ENCODE results near the gene C1orf115.
"Not testable (repeated sequence)": the region's sequence is repeated elsewhere in the genome, so short reads cannot be mapped to it uniquely, and the experiment has no call there.

C1orf115 gene

DNA sequence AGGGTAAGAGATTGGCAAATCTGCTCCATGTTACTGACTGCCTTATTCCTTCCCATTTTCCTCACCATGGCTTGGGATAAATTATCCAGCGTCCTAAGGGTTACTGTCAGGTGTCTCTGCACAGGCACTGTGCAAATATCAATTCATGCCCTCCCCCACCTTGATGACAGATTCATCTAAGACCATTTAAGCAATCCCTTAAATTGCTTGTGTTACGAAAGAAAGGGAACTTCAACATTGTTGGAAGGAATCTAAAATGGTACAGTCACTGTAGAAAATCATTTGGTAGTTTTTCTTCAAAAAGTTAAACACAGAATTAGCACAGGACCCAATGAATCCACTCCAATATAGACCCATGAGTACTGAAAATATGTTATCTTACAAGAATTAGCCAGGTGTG is 40.3 kb downstream of the C1orf115 start:
- no peak for DNase-seq

DNA sequence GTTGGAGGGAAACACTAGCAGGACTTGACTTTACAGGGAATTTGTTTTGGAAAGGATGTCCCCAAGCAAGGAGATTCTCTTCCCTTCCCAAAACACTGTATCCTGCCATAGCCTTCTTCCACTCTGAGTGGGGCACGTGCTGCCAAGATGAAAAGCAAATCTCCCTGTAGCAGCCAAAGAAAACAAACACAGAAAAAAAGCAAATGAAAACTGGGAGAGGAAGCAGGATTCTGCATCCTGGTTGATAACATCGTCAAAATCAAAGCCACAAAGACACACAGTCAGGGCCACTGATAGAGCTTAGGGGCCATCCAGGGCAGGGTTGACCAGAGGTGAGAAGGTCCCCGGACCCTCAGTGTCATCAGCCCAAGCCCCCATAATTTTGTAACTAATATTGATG is 42.0 kb downstream of the C1orf115 start:
- no peak for DNase-seq

DNA sequence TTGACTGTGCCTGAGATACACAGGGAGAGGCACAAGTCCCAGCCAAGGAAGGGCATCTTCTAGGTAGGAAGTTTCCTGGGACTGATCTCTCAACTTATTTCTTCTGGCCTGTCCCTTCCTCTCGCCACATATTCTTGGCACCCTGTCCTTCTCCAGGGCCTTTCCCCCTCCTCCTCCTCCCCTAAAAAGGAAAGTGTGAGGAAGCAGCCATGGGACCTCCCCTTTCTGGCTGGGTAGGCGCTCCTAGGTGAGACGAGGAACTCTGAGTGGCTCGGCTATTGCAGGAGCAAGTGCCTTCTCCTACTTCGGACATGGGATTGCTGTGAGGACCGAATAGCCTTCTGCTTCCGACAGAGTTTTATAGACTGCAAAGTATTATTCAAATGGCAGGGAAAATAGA is 42.5 kb downstream of the C1orf115 start:
- no peak for DNase-seq

DNA sequence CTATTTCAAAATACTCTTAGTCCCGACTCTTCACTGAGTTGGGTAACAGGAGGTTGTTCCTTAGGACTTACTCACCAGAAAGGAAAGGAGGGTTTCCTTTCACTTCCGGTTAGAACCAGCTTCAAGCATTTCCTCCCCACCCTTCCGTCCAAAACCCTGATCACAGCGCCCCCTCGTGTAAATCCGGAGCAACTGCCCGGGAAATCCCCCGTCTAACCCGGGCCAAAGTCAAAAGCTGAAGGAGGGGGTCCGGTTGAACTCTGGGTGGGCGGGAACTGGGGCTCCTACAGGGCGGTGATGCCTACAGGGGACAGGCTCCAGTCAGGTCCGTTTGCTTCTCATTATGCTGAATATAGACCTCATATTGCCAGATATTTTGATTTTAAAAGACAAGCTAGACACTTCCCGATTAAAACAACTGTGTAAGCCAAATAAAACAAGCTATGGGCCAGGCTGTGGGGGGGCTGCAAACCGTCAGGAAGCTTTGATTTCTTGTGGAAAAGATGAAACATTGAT is 43.0 kb downstream of the C1orf115 start:
- DNase-seq = no peak

DNA sequence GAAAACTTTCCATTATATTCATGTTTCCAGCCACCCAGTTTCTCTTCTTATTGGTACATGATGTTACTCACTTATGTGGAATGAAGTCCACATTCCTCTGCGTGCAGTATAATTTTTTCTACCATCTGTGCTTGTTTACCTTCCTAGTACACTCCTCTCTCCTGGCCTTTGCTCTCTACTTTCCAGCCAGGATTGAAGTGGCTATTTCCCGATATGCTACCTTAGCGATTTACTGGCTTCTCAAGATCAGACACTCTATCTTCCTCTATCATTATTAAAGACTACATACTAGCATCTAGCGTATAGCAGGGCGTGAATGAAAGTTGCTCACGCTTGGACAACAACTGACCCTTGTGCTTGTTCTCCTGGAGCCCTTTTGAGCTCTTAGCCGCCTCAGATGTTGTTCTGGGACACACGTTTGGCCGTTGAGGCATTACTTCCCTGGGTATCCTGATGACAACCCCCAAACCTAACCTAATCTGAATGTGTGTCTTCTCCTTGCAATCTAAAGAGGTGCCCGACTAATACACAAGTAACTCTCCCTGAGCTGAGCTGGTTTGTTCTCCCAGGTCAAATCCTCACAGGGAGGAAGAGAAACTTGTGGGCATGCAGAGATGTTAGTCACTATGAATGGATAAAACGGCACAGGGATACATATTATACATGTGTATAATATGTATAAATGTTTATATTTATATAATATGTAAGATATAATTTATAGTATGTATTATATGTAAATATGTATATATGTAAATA is 44.6 kb downstream of the C1orf115 start:
- no peak for DNase-seq

DNA sequence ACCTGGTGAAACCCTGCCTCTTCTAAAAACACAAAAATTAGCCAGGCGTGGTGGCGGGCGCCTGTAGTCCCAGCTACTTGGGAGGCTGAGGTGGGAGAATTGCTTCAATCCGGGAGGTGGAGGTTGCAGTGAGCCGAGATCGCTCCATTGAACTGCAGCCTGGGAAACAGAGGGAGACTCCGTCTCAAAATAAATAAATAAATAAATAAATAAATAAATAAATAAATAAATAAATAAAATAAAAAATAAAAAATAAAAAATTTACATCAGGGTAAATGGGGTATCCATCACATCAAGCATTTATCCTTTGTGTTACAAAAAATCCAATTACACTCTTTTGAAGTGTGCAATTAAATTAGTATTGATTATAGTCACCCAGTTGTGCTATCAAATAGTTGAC is 46.1 kb downstream of the C1orf115 start:
- not testable (repeated sequence) for DNase-seq

DNA sequence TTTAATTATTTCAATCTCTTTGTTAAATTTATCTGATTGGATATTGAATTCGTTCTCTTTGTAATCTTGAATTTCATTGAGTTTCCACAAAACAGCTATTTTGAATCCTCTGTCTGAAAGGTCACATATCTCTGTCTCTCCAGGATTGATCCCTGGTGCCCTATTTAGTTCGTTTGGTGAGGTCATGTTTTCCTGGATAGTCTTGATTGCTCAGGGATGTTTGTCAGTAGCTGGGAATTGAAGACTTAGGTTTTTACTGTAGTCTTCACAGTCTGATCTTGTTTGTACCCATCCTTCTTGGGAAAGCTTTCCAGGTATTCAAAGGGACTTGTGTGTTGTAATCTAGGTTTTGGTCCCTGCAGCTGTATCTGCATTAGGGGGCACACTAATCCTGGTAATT is 51.2 kb downstream of the C1orf115 start:
- no peak for DNase-seq

DNA sequence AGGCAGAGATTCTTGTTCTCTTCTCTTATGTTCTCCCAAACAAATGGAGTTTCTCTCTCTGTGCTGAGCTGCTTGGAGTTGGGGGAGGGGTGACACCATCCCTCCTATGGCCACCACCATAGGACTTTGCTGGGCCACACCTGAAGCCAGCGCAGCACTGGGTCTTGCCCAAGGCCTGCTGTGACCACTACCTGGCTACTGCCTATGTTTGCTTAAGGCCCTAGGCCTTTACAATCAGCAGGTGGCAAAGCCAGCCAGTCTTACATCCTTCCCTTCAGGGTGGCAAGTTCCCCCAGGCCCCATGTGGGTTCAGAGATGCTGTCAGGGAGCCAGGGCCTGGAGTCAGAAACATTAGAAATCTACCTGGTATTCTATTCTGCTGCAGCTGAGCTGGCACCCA is 51.7 kb downstream of the C1orf115 start:
- no peak for DNase-seq

DNA sequence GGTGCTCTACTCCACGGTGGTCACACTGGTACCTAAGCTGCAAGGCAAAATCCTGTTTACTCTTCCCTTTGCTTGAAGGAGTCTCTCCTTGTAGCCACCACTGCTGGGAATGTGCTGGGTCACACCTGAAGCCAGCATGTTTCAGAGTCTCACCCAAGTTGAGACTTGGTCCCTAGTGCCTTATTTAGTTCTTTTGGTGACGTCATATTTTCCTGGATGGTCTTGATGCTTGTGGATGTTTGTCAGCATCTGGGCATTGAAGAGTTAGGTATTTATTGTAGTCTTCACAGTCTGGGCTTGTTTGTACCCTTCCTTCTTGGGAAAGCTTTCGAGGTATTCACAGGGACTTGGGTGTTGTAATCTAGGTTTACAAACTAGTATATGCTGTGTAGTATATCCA is 52.4 kb downstream of the C1orf115 start:
- DNase-seq = no peak

DNA sequence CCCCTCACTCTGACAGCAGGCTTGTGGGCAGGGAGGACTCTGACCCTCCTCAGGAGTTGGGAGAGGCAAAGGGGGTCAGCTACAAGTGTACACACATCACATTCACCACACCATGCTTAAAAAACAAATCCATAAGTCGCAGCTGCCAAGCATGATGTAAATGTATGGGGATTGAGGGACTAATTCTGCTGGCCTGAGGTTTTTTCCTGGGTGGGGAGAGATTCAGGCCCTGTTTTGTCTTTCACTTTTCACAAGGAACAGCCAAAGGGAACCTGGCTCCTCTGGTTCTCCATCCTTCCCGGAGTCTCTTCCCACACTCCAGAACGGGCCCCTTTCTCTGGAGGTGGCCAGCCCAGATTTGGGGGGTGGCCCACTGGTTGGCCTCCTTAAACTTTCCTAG is 56.7 kb downstream of the C1orf115 start:
- no peak for DNase-seq

DNA sequence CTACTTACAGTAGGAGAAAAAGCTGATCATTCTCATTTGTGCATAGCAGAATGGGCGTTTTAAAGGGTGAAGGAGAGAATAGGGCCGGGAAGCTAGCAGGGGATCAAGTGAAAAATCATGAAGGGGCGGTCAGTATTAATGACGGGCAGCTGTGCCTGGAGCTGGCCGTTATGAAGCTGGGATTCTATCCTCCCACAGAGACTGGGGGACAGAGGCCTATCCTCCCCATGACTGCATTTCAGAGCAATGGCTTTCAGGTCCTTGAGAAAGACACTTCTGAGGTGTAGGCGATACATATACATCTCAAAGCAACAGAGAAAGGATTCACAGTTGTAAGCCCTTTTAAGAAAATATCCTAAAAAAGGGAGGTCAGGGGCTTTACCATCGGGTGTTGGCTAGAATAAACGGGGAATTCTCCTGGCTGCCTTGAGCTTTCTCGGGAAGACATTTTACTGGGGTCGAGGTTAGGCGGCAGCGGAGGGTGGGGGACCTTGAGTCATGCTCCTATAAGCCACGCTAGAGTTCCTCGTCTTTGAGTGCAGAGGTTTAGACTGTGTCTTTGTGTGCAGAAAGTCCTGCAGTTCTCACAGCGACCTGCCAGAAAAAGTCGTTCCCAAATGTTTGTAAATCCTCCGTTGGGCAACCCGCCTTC is 57.4 kb downstream of the C1orf115 start:
- DNase-seq = peak; percentile 54

DNA sequence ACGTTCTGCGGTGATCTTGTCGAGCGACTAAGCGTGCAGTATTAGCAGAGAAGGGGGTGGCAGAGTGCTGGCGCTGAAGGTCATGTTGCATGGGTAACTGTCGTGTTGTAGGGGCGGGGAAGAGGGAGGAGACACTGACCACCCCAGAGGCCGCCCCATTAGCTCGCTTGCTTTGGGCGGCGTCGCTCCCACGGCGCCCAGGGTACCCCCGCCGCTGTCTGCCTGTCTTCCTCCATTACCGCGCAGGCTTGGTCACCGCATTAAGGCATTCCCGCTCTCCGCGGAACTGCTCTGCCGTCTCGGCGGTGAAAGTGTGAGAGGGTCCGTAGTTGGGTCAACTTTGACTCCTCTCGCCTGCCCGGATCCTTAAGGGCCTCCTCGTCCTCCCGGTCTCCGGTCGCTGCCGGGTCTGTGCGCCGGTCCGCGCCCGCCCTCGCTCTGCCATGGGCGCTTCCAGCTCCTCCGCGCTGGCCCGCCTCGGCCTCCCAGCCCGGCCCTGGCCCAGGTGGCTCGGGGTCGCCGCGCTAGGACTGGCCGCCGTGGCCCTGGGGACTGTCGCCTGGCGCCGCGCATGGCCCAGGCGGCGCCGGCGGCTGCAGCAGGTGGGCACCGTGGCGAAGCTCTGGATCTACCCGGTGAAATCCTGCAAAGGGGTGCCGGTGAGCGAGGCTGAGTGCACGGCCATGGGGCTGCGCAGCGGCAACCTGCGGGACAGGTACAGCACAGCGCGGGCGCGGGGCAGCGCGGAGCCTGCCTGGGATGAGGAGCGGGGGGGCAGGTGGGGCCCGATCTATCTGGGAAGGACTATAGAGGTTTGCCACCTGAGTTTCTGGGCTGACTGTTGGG is 58.1 kb downstream of the C1orf115 start, which contains the start of gene MTARC2:
Gene MTARC2 (plus strand): TSS at position 234 of the 846 bp plus-strand sequence. CDS start 210 bp downstream, at position 444.
- peak; percentile 69 for DNase-seq
